ENCODE measurements around the gene TDRD9.

Gene TDRD9

GRCh38 chr14:104019029-104019428 lies 90.8 kb downstream of the TDRD9 start:
- no peak overlapping the region for H3K4me3 ChIP-seq (ENCODE audit: low read depth in 1 of 5, low read length in 5 of 5)

GRCh38 chr14:104019806-104020205 lies 91.5 kb downstream of the TDRD9 start:
- Histone ChIP-seq H3K36me3 (ENCODE audit: control insufficient read depth in 5 of 5, insufficient read depth in 5 of 5, low read length in 5 of 5) (no peaks in the 10 kb centered on the region), H3K9me3 (ENCODE audit: control insufficient read depth in 5 of 5, low read length in 5 of 5) (no peaks in the 10 kb centered on the region)

More at GRCh38 chr14:104019029-104019428, 90.8 kb downstream of the TDRD9 start:
- Histone ChIP-seq H3K4me1 (ENCODE audit: control insufficient read depth in 5 of 5, insufficient read depth in 5 of 5, low read length in 5 of 5) (no peaks in the 10 kb centered on the region), H3K27ac (ENCODE audit: low read depth, low read length) (no peak overlapping the region), H3K9ac (ENCODE audit: low read length in 5 of 5) (no peak overlapping the region), H3K36me3 (ENCODE audit: control insufficient read depth in 5 of 5, insufficient read depth in 5 of 5, low read length in 5 of 5) (no peaks in the 10 kb centered on the region), H3K27me3 (ENCODE audit: control insufficient read depth in 5 of 5, insufficient read depth in 4 of 5, low read length in 5 of 5) (peaks cover 4 to 15% (median 9%) of the 10 kb centered on the region in 5 donors), H3K9me3 (ENCODE audit: control insufficient read depth in 5 of 5, low read length in 5 of 5) (no peaks in the 10 kb centered on the region)

GRCh38 chr14:104020471-104020870 lies 92.2 kb downstream of the TDRD9 start:
- no peaks in the 10 kb centered on the region for H3K9me3 ChIP-seq (ENCODE audit: control insufficient read depth in 5 of 5, low read length in 5 of 5)
- H3K4me1 ChIP-seq (ENCODE audit: control insufficient read depth in 5 of 5, insufficient read depth in 5 of 5, low read length in 5 of 5) = no peaks in the 10 kb centered on the region
- H3K27me3 ChIP-seq (ENCODE audit: control insufficient read depth in 5 of 5, insufficient read depth in 4 of 5, low read length in 5 of 5) = peaks cover 4 to 15% (median 9%) of the 10 kb centered on the region in 5 donors
- no peak overlapping the region for H3K27ac ChIP-seq (ENCODE audit: low read depth, low read length)
- no peak overlapping the region for H3K9ac ChIP-seq (ENCODE audit: low read length in 5 of 5)
- no peaks in the 10 kb centered on the region for H3K36me3 ChIP-seq (ENCODE audit: control insufficient read depth in 5 of 5, insufficient read depth in 5 of 5, low read length in 5 of 5)
- no peak overlapping the region for H3K4me3 ChIP-seq (ENCODE audit: low read depth in 1 of 5, low read length in 5 of 5)

More at GRCh38 chr14:104019806-104020205, 91.5 kb downstream of the TDRD9 start:
- Histone ChIP-seq H3K27me3 (ENCODE audit: control insufficient read depth in 5 of 5, insufficient read depth in 4 of 5, low read length in 5 of 5) (peaks cover 4 to 15% (median 9%) of the 10 kb centered on the region in 5 donors), H3K9ac (ENCODE audit: low read length in 5 of 5) (no peak overlapping the region), H3K4me3 (ENCODE audit: low read depth in 1 of 5, low read length in 5 of 5) (no peak overlapping the region), H3K27ac (ENCODE audit: low read depth, low read length) (no peak overlapping the region), H3K4me1 (ENCODE audit: control insufficient read depth in 5 of 5, insufficient read depth in 5 of 5, low read length in 5 of 5) (no peaks in the 10 kb centered on the region)

GRCh38 chr14:104023325-104024055 lies 95.2 kb downstream of the TDRD9 start:
- H3K27ac ChIP-seq (ENCODE audit: low read depth, low read length) = no peak overlapping the region
- H3K9ac ChIP-seq (ENCODE audit: low read length in 5 of 5) = no peak overlapping the region
- no peaks in the 10 kb centered on the region for H3K4me1 ChIP-seq (ENCODE audit: control insufficient read depth in 5 of 5, insufficient read depth in 5 of 5, low read length in 5 of 5)
- no peaks in the 10 kb centered on the region for H3K36me3 ChIP-seq (ENCODE audit: control insufficient read depth in 5 of 5, insufficient read depth in 5 of 5, low read length in 5 of 5)
- H3K4me3 ChIP-seq (ENCODE audit: low read depth in 1 of 5, low read length in 5 of 5) = no peak overlapping the region
- no peaks in the 10 kb centered on the region for H3K9me3 ChIP-seq (ENCODE audit: control insufficient read depth in 5 of 5, low read length in 5 of 5)
- peaks cover 0 to 15% (median 4%) of the 10 kb centered on the region in 5 donors for H3K27me3 ChIP-seq (ENCODE audit: control insufficient read depth in 5 of 5, insufficient read depth in 4 of 5, low read length in 5 of 5)

- H3K4me3 ChIP-seq (ENCODE audit: low read depth in 1 of 5, low read length in 5 of 5) = no peak overlapping the region
- no peak overlapping the region for H3K27ac ChIP-seq (ENCODE audit: low read depth, low read length)
- H3K9me3 ChIP-seq (ENCODE audit: control insufficient read depth in 5 of 5, low read length in 5 of 5) = no peaks in the 10 kb centered on the region
- no peaks in the 10 kb centered on the region for H3K4me1 ChIP-seq (ENCODE audit: control insufficient read depth in 5 of 5, insufficient read depth in 5 of 5, low read length in 5 of 5)
- peaks cover 0 to 4% (median under 1%) of the 10 kb centered on the region in 5 donors for H3K27me3 ChIP-seq (ENCODE audit: control insufficient read depth in 5 of 5, insufficient read depth in 4 of 5, low read length in 5 of 5)
- H3K9ac ChIP-seq (ENCODE audit: low read length in 5 of 5) = no peak overlapping the region
- no peaks in the 10 kb centered on the region for H3K36me3 ChIP-seq (ENCODE audit: control insufficient read depth in 5 of 5, insufficient read depth in 5 of 5, low read length in 5 of 5)
Observed at GRCh38 chr14:104025534-104025933, 97.3 kb downstream of the TDRD9 start.

- Histone ChIP-seq H3K9me3 (ENCODE audit: control insufficient read depth in 5 of 5, low read length in 5 of 5) (no peaks in the 10 kb centered on the region), H3K9ac (ENCODE audit: low read length in 5 of 5) (no peak overlapping the region), H3K4me3 (ENCODE audit: low read depth in 1 of 5, low read length in 5 of 5) (no peak overlapping the region), H3K27me3 (ENCODE audit: control insufficient read depth in 5 of 5, insufficient read depth in 4 of 5, low read length in 5 of 5) (peaks cover 0 to 2% (median 0%) of the 10 kb centered on the region in 5 donors), H3K4me1 (ENCODE audit: control insufficient read depth in 5 of 5, insufficient read depth in 5 of 5, low read length in 5 of 5) (no peaks in the 10 kb centered on the region), H3K36me3 (ENCODE audit: control insufficient read depth in 5 of 5, insufficient read depth in 5 of 5, low read length in 5 of 5) (no peaks in the 10 kb centered on the region), H3K27ac (ENCODE audit: low read depth, low read length) (no peak overlapping the region)
Observed at GRCh38 chr14:104026024-104026423, 97.8 kb downstream of the TDRD9 start.

GRCh38 chr14:104030958-104031357 lies 102.7 kb downstream of the TDRD9 start:
- H3K36me3 ChIP-seq (ENCODE audit: control insufficient read depth in 5 of 5, insufficient read depth in 5 of 5, low read length in 5 of 5) = no peaks in the 10 kb centered on the region
- H3K4me1 ChIP-seq (ENCODE audit: control insufficient read depth in 5 of 5, insufficient read depth in 5 of 5, low read length in 5 of 5) = no peaks in the 10 kb centered on the region
- no peak overlapping the region for H3K27ac ChIP-seq (ENCODE audit: low read depth, low read length)
- H3K9ac ChIP-seq (ENCODE audit: low read length in 5 of 5) = no peak overlapping the region
- H3K9me3 ChIP-seq (ENCODE audit: control insufficient read depth in 5 of 5, low read length in 5 of 5) = no peaks in the 10 kb centered on the region
- H3K27me3 ChIP-seq (ENCODE audit: control insufficient read depth in 5 of 5, insufficient read depth in 4 of 5, low read length in 5 of 5) = peaks cover 2 to 11% (median 6%) of the 10 kb centered on the region in 5 donors
- no peak overlapping the region for H3K4me3 ChIP-seq (ENCODE audit: low read depth in 1 of 5, low read length in 5 of 5)

GRCh38 chr14:104031384-104031783 lies 103.1 kb downstream of the TDRD9 start:
- Histone ChIP-seq H3K4me3 (ENCODE audit: low read depth in 1 of 5, low read length in 5 of 5) (no peak overlapping the region), H3K36me3 (ENCODE audit: control insufficient read depth in 5 of 5, insufficient read depth in 5 of 5, low read length in 5 of 5) (no peaks in the 10 kb centered on the region), H3K27ac (ENCODE audit: low read depth, low read length) (no peak overlapping the region), H3K4me1 (ENCODE audit: control insufficient read depth in 5 of 5, insufficient read depth in 5 of 5, low read length in 5 of 5) (no peaks in the 10 kb centered on the region), H3K9ac (ENCODE audit: low read length in 5 of 5) (no peak overlapping the region), H3K27me3 (ENCODE audit: control insufficient read depth in 5 of 5, insufficient read depth in 4 of 5, low read length in 5 of 5) (peaks cover 4 to 11% (median 6%) of the 10 kb centered on the region in 5 donors), H3K9me3 (ENCODE audit: control insufficient read depth in 5 of 5, low read length in 5 of 5) (no peaks in the 10 kb centered on the region)

- Histone ChIP-seq H3K27me3 (ENCODE audit: control insufficient read depth in 5 of 5, insufficient read depth in 4 of 5, low read length in 5 of 5) (peaks cover 8 to 20% (median 12%) of the 10 kb centered on the region in 5 donors), H3K27ac (ENCODE audit: low read depth, low read length) (no peak overlapping the region), H3K4me3 (ENCODE audit: low read depth in 1 of 5, low read length in 5 of 5) (no peak overlapping the region)
Observed at GRCh38 chr14:104034976-104035699, 106.9 kb downstream of the TDRD9 start.

GRCh38 chr14:104036212-104036611 lies 108.0 kb downstream of the TDRD9 start:
- Histone ChIP-seq H3K36me3 (ENCODE audit: control insufficient read depth in 5 of 5, insufficient read depth in 5 of 5, low read length in 5 of 5) (no peaks in the 10 kb centered on the region), H3K27ac (ENCODE audit: low read depth, low read length) (no peak overlapping the region)

More at GRCh38 chr14:104034976-104035699, 106.9 kb downstream of the TDRD9 start:
- H3K36me3 ChIP-seq (ENCODE audit: control insufficient read depth in 5 of 5, insufficient read depth in 5 of 5, low read length in 5 of 5) = no peaks in the 10 kb centered on the region
- H3K4me1 ChIP-seq (ENCODE audit: control insufficient read depth in 5 of 5, insufficient read depth in 5 of 5, low read length in 5 of 5) = no peaks in the 10 kb centered on the region
- no peaks in the 10 kb centered on the region for H3K9me3 ChIP-seq (ENCODE audit: control insufficient read depth in 5 of 5, low read length in 5 of 5)
- no peak overlapping the region for H3K9ac ChIP-seq (ENCODE audit: low read length in 5 of 5)

More at GRCh38 chr14:104036212-104036611, 108.0 kb downstream of the TDRD9 start:
- no peak overlapping the region for H3K4me3 ChIP-seq (ENCODE audit: low read depth in 1 of 5, low read length in 5 of 5)
- H3K4me1 ChIP-seq (ENCODE audit: control insufficient read depth in 5 of 5, insufficient read depth in 5 of 5, low read length in 5 of 5) = no peaks in the 10 kb centered on the region
- H3K27me3 ChIP-seq (ENCODE audit: control insufficient read depth in 5 of 5, insufficient read depth in 4 of 5, low read length in 5 of 5) = peaks cover 10 to 26% (median 18%) of the 10 kb centered on the region in 5 donors
- H3K9me3 ChIP-seq (ENCODE audit: control insufficient read depth in 5 of 5, low read length in 5 of 5) = no peaks in the 10 kb centered on the region
- H3K9ac ChIP-seq (ENCODE audit: low read length in 5 of 5) = no peak overlapping the region
